GM23338 (cell line): ENCODE data around the gene LOXL1. TPM values are rescaled to one million over a fixed set of nuclear protein-coding genes. Genes with fewer than 3 reads are reported as not detected.

Experiments
- ATAC-seq: fragments of 200-7000 bp; cut with Tn5 transposase; 3 replicates; pipeline ENCODE4 v1.9.1; 2020
- DNase-seq: peaks from one replicate; pipeline ENCODE4 v3.0.0-alpha.2; 2015; ENCODE audit warnings: low spot score
- H2AFZ ChIP-seq: fragments of 200-600 bp; sonication (generic); 2 replicates; pipeline ENCODE4 v1.8.0; 2016; ENCODE audit warnings: antibody characterized with exemption, mild to moderate bottlenecking, moderate library complexity
- H3F3A ChIP-seq: fragments of 200-600 bp; sonication (generic); replicated peaks from 2 replicates; pipeline ENCODE4 v1.8.0; 2017; ENCODE audit warnings: antibody characterized with exemption, mixed run types, low read depth
- H3K27ac ChIP-seq: fragments of 200-600 bp; sonication (generic); 2 replicates; pipeline ENCODE4 v1.6.1; 2016; ENCODE audit warnings: low read depth
- H3K27me3 ChIP-seq: fragments of 200-600 bp; sonication (generic); 2 replicates; pipeline ENCODE4 v1.8.0; 2016; ENCODE audit warnings: mild to moderate bottlenecking, mixed run types, moderate library complexity; ENCODE audit not compliant: insufficient read depth
- H3K36me3 ChIP-seq: fragments of 200-600 bp; sonication (generic); 2 replicates; pipeline ENCODE4 v1.8.0; 2016; ENCODE audit warnings: mild to moderate bottlenecking; ENCODE audit not compliant: insufficient read depth
- H3K4me1 ChIP-seq: fragments of 200-600 bp; sonication (generic); 2 replicates; pipeline ENCODE4 v1.8.0; 2016; ENCODE audit warnings: mild to moderate bottlenecking, moderate library complexity; ENCODE audit not compliant: insufficient read depth
- H3K4me2 ChIP-seq: fragments of 200-600 bp; sonication (generic); 2 replicates; pipeline ENCODE4 v1.7.1; 2017; ENCODE audit warnings: mixed run types
- H3K4me3 ChIP-seq: fragments of 200-600 bp; sonication (generic); 2 replicates; pipeline ENCODE4 v1.6.1; 2016; ENCODE audit warnings: mixed run types
- H3K79me2 ChIP-seq: fragments of 200-600 bp; sonication (generic); replicated peaks from 2 replicates; pipeline ENCODE4 v1.8.0; 2017; ENCODE audit warnings: mild to moderate bottlenecking; ENCODE audit not compliant: insufficient read depth
- H3K9me2 ChIP-seq: fragments of 200-600 bp; sonication (generic); 2 replicates; pipeline ENCODE4 v1.8.0; 2017; ENCODE audit not compliant: insufficient read depth
- H4K20me1 ChIP-seq: fragments of 200-600 bp; sonication (generic); replicated peaks from 2 replicates; pipeline ENCODE4 v1.8.0; 2017; ENCODE audit warnings: mild to moderate bottlenecking; ENCODE audit not compliant: insufficient read depth
- H3K27ac Mint-ChIP-seq: 2 replicates; pipeline ENCODE4 v1.8.0; 2020; ENCODE audit warnings: inconsistent platforms, mild to moderate bottlenecking, moderate library complexity, mixed read lengths
- H3K27me3 Mint-ChIP-seq: 3 replicates; pipeline ENCODE4 v1.8.0; 2022; ENCODE audit warnings: low read depth, mild to moderate bottlenecking, moderate library complexity, mixed read lengths, inconsistent platforms; ENCODE audit not compliant: insufficient read depth, poor library complexity
- H3K36me3 Mint-ChIP-seq: 3 replicates; pipeline ENCODE4 v1.8.0; 2021; ENCODE audit warnings: low read depth, mild to moderate bottlenecking, inconsistent platforms, moderate library complexity, mixed read lengths
- H3K4me1 Mint-ChIP-seq: 3 replicates; pipeline ENCODE4 v1.8.0; 2020; ENCODE audit warnings: mild to moderate bottlenecking, inconsistent platforms, mixed read lengths
- H3K4me3 Mint-ChIP-seq: 3 replicates; pipeline ENCODE4 v1.8.0; 2021; ENCODE audit warnings: moderate library complexity, mild to moderate bottlenecking, inconsistent platforms, mixed read lengths
- H3K9me3 Mint-ChIP-seq: 3 replicates; pipeline ENCODE4 v1.8.0; 2020; ENCODE audit warnings: moderate library complexity, mild to moderate bottlenecking, inconsistent platforms, mixed read lengths
- EZH2phosphoT487 ChIP-seq: fragments of 200-600 bp; sonication (generic); IDR thresholded peaks from one replicate; pipeline ENCODE4 v1.8.1; 2018; ENCODE audit warnings: antibody characterized with exemption; ENCODE audit not compliant: unreplicated experiment
- NANOG ChIP-seq: IDR thresholded peaks from 2 replicates; pipeline ENCODE4 v1.6.1; 2016; ENCODE audit warnings: antibody characterized with exemption, borderline replicate concordance
- STAT1 ChIP-seq: IDR thresholded peaks from one replicate; pipeline ENCODE4 v1.6.1; 2016; ENCODE audit warnings: antibody characterized with exemption; ENCODE audit not compliant: unreplicated experiment
- ZNF114 ChIP-seq: fragments of 250-450 bp; sonication (Bioruptor Pico); IDR thresholded peaks from 2 replicates; pipeline ENCODE4 v1.5.0; 2020; ENCODE audit warnings: mild to moderate bottlenecking, moderate library complexity
- ZNF331 ChIP-seq: fragments of 250-450 bp; sonication (Bioruptor Pico); IDR thresholded peaks from 2 replicates; pipeline ENCODE4 v1.5.0; 2020; ENCODE audit warnings: low read depth, mild to moderate bottlenecking, moderate library complexity
- polyA plus RNA-seq: library from polyadenylated mRNA; unstranded; fragments of >200 nt; fragmentation: Nextera tagmentation; extraction: Ambion mirVana; gene quantifications from 2 replicates; pipeline ENCODE4 v1.2.1, GENCODE V29; 2016
- total RNA-seq: library from RNA; depleted of rRNA; stranded (reverse); fragments of >200 nt; shearing (Covaris generic); gene quantifications from 2 replicates; pipeline ENCODE4 v1.2.3, GENCODE V29; 2014
- TF ChIP-seq, protein P1 (sequence below): fragments of 250-450 bp; sonication (Bioruptor Pico); IDR thresholded peaks from 2 replicates; pipeline ENCODE4 v1.5.0; 2020; ENCODE audit warnings: mild to moderate bottlenecking, moderate library complexity
- TF ChIP-seq, protein P2 (sequence below): IDR thresholded peaks from one replicate; pipeline ENCODE4 v1.6.1; 2018; ENCODE audit warnings: antibody characterized with exemption; ENCODE audit not compliant: unreplicated experiment

LOXL1 gene
- total and polyA plus RNA-seq, 2 experiments from 2014 or later: 6.9 to 10.8 TPM

DNA sequence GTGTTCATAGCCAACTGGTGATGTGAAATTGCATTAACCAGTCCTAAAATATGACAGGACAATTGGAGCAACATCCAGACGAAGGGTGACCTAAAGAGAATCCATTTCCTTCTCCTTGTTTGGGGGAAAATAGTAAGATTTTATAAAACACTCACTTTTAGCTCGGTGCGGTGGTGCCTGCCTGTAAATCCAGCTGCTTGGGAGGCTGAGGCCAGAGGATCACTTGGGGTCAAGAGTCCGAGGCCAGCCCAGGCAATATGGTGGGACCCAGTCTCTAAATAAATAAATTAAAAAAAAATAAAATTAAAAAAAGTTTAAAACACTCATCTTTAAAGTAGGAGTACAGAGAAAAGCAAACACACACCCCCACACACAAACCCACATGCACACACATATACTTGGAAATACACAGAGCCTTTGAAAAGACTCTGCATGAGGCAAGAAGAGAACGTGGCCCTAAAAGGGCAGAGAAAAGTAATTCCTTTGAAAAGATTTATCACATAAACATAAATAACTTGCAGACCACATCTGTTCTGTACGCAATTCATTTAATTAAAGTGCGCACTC lies 14.1 kb upstream of the LOXL1 start (continued):
- TF ChIP-seq, protein P1, sequence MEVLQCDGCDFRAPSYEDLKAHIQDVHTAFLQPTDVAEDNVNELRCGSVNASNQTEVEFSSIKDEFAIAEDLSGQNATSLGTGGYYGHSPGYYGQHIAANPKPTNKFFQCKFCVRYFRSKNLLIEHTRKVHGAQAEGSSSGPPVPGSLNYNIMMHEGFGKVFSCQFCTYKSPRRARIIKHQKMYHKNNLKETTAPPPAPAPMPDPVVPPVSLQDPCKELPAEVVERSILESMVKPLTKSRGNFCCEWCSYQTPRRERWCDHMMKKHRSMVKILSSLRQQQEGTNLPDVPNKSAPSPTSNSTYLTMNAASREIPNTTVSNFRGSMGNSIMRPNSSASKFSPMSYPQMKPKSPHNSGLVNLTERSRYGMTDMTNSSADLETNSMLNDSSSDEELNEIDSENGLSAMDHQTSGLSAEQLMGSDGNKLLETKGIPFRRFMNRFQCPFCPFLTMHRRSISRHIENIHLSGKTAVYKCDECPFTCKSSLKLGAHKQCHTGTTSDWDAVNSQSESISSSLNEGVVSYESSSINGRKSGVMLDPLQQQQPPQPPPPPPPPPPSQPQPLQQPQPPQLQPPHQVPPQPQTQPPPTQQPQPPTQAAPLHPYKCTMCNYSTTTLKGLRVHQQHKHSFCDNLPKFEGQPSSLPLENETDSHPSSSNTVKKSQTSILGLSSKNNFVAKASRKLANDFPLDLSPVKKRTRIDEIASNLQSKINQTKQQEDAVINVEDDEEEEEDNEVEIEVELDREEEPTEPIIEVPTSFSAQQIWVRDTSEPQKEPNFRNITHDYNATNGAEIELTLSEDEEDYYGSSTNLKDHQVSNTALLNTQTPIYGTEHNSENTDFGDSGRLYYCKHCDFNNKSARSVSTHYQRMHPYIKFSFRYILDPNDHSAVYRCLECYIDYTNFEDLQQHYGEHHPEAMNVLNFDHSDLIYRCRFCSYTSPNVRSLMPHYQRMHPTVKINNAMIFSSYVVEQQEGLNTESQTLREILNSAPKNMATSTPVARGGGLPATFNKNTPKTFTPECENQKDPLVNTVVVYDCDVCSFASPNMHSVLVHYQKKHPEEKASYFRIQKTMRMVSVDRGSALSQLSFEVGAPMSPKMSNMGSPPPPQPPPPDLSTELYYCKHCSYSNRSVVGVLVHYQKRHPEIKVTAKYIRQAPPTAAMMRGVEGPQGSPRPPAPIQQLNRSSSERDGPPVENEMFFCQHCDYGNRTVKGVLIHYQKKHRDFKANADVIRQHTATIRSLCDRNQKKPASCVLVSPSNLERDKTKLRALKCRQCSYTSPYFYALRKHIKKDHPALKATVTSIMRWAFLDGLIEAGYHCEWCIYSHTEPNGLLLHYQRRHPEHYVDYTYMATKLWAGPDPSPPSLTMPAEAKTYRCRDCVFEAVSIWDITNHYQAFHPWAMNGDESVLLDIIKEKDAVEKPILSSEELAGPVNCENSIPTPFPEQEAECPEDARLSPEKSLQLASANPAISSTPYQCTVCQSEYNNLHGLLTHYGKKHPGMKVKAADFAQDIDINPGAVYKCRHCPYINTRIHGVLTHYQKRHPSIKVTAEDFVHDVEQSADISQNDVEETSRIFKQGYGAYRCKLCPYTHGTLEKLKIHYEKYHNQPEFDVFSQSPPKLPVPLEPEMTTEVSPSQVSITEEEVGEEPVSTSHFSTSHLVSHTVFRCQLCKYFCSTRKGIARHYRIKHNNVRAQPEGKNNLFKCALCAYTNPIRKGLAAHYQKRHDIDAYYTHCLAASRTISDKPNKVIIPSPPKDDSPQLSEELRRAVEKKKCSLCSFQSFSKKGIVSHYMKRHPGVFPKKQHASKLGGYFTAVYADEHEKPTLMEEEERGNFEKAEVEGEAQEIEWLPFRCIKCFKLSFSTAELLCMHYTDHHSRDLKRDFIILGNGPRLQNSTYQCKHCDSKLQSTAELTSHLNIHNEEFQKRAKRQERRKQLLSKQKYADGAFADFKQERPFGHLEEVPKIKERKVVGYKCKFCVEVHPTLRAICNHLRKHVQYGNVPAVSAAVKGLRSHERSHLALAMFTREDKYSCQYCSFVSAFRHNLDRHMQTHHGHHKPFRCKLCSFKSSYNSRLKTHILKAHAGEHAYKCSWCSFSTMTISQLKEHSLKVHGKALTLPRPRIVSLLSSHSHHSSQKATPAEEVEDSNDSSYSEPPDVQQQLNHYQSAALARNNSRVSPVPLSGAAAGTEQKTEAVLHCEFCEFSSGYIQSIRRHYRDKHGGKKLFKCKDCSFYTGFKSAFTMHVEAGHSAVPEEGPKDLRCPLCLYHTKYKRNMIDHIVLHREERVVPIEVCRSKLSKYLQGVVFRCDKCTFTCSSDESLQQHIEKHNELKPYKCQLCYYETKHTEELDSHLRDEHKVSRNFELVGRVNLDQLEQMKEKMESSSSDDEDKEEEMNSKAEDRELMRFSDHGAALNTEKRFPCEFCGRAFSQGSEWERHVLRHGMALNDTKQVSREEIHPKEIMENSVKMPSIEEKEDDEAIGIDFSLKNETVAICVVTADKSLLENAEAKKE: no peak
- TF ChIP-seq EZH2phosphoT487 (no peak), ZNF114 (no peak), NANOG (no peak)
- TF ChIP-seq, protein P2, sequence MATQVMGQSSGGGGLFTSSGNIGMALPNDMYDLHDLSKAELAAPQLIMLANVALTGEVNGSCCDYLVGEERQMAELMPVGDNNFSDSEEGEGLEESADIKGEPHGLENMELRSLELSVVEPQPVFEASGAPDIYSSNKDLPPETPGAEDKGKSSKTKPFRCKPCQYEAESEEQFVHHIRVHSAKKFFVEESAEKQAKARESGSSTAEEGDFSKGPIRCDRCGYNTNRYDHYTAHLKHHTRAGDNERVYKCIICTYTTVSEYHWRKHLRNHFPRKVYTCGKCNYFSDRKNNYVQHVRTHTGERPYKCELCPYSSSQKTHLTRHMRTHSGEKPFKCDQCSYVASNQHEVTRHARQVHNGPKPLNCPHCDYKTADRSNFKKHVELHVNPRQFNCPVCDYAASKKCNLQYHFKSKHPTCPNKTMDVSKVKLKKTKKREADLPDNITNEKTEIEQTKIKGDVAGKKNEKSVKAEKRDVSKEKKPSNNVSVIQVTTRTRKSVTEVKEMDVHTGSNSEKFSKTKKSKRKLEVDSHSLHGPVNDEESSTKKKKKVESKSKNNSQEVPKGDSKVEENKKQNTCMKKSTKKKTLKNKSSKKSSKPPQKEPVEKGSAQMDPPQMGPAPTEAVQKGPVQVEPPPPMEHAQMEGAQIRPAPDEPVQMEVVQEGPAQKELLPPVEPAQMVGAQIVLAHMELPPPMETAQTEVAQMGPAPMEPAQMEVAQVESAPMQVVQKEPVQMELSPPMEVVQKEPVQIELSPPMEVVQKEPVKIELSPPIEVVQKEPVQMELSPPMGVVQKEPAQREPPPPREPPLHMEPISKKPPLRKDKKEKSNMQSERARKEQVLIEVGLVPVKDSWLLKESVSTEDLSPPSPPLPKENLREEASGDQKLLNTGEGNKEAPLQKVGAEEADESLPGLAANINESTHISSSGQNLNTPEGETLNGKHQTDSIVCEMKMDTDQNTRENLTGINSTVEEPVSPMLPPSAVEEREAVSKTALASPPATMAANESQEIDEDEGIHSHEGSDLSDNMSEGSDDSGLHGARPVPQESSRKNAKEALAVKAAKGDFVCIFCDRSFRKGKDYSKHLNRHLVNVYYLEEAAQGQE: no peak

DNA sequence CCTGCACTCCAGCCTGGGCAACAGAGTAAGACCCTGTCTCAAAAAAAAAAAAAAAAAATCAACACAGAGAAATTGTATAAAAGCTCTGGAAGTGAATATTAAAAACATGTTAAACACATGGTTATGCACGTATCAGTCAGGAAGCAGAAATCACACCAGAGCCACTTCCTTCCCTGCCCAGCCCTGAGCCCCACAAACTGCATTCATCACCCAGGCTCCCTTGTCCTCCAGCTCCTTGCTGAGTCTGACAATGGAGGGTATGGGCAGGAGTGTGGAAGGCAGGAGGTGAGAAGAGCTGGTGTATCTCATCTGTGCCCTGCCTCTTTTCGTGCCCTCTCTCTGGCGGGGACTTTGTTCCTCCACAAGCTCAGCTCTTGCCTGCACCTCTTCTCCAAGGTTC lies 12.1 kb upstream of the LOXL1 start:
- H3K9me2 ChIP-seq: no peaks in the 10 kb centered on the region
- no peak for ATAC-seq

More for the DNA sequence above, 12.1 kb upstream of the LOXL1 start:
- Histone ChIP-seq H2AFZ (no peak overlapping the region), H3K27ac (no peak overlapping the region), H3K4me1 (no peaks in the 10 kb centered on the region), H3K36me3 (no peaks in the 10 kb centered on the region; the same call in 1 of the 2 replicates), H3K79me2 (no peaks in the 10 kb centered on the region), H4K20me1 (no peaks in the 10 kb centered on the region), H3F3A (no peaks in the 10 kb centered on the region), H3K4me3 (no peak overlapping the region), H3K4me2 (no peak overlapping the region), H3K27me3 (no peaks in the 10 kb centered on the region)
- TF ChIP-seq ZNF114 (no peak), STAT1 (no peak), ZNF331 (CRISPR knock-in tag) (no peak), EZH2phosphoT487 (no peak)
- Mint-ChIP-seq H3K9me3 (peaks cover 12% of the 10 kb centered on the region; the same call in 2 of the 3 replicates), H3K4me1 (peaks cover 12% of the 10 kb centered on the region), H3K36me3 (peaks cover 28% of the 10 kb centered on the region), H3K27me3 (peaks cover 5% of the 10 kb centered on the region), H3K27ac (no peak overlapping the region), H3K4me3 (no peak overlapping the region)
- DNase-seq: no peak
